Measurements from ENCODE around the gene INPP4B. TPM values are rescaled to one million over a fixed set of nuclear protein-coding genes. Genes with fewer than 3 reads are reported as not detected.

The INPP4B gene
- total RNA-seq, 2 donors from 2014 or later = 10.0 to 14.1 TPM

DNA sequence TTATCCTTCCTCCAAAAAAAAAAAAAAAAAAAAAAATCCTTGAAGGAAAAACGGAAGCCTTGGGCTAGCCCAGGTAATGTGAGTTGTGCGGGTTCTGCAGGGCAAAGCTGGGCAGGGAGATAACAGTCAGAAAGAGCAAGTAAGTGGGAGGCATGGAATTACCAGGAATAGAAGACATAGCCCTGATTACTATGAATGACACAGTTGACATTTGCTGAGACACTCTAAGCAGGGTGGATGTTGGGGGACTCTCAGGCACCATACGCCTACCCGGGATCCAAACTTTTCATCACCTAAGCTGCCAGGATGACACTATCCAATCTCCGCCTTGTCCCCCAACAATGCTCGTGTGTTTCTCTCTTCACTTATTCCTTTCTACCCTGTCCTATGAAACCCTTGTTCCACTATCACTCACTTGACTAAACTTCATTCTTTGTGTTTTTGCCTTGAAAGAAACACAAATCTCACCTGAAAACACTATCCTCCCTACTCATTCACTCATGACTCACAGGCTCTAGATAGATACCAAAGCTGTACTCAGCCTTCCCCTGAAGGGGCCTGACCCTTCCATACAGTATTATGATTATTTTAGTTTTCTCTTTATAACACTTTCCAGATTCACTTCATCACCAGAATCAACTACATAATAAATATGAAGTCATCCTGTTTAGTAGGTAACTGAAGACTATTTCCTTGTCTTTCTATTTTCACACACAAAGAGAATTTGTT lies 158.4 kb downstream of the INPP4B start:
- no peak for DNase-seq
- Histone ChIP-seq H3K9ac (ENCODE audit: low read depth in 2 of 2, low read length in 2 of 2) (no peak overlapping the region), H3K27me3 (no peaks in the 10 kb centered on the region), H3K36me3 (no peaks in the 10 kb centered on the region), H3K27ac (no peak overlapping the region), H3K9me3 (no peaks in the 10 kb centered on the region), H3K4me3 (no peak overlapping the region), H3K4me1 (no peaks in the 10 kb centered on the region)
- intact Hi-C loops (cut with DNase I) = no loop called here
- TF ChIP-seq CTCF (IDR thresholded peaks at IDR 0.05) = no peak

GRCh38 chr4:142686081-142686480 lies 160.0 kb downstream of the INPP4B start:
- Histone ChIP-seq H3K4me3 (no peak overlapping the region), H3K4me1 (no peaks in the 10 kb centered on the region), H3K9me3 (no peaks in the 10 kb centered on the region), H3K9ac (ENCODE audit: low read depth in 2 of 2, low read length in 2 of 2) (no peak overlapping the region), H3K36me3 (no peaks in the 10 kb centered on the region), H3K27me3 (no peaks in the 10 kb centered on the region), H3K27ac (no peak overlapping the region)
- intact Hi-C loops (cut with DNase I) = no loop called here
- no peak for TF ChIP-seq CTCF (IDR thresholded peaks at IDR 0.05)
- DNase-seq = no peak

GRCh38 chr4:142683997-142684396 lies 162.1 kb downstream of the INPP4B start:
- Histone ChIP-seq H3K27me3 (no peaks in the 10 kb centered on the region), H3K4me1 (no peaks in the 10 kb centered on the region), H3K4me3 (no peak overlapping the region), H3K36me3 (no peaks in the 10 kb centered on the region), H3K9me3 (no peaks in the 10 kb centered on the region), H3K27ac (no peak overlapping the region), H3K9ac (ENCODE audit: low read depth in 2 of 2, low read length in 2 of 2) (no peak overlapping the region)
- no peak for TF ChIP-seq CTCF (IDR thresholded peaks at IDR 0.05)
- intact Hi-C loops (cut with DNase I) = no loop called here
- no peak for DNase-seq

- Histone ChIP-seq H3K4me1 (no peaks in the 10 kb centered on the region), H3K27ac (no peak overlapping the region), H3K27me3 (no peaks in the 10 kb centered on the region), H3K36me3 (no peaks in the 10 kb centered on the region), H3K9ac (ENCODE audit: low read depth in 2 of 2, low read length in 2 of 2) (no peak overlapping the region), H3K4me3 (no peak overlapping the region), H3K9me3 (no peaks in the 10 kb centered on the region)
- DNase-seq = no peak
- TF ChIP-seq CTCF (IDR thresholded peaks at IDR 0.05) = no peak
- intact Hi-C loops (cut with DNase I) = no loop called here
Observed at GRCh38 chr4:142683503-142683902, 162.6 kb downstream of the INPP4B start.

DNA sequence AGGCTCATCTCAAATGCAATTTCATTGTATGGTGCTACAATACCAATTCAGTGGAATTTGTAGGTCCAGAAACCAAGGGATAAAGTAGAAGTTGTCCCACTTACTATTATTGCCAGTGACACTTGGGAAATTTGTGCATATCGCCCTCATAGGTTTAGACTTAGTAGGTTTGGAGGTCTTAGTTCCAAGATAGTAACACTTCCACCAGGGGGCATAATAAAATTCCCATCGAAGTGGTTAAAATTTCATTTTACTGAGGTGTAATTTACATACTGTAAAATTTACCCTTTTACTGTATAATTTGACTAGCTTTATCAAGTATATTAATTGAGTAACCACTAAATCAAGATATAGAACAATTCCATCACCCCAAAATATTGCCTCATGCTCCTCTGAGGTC lies 174.6 kb downstream of the INPP4B start:
- intact Hi-C loops (cut with DNase I) = no loop called here
- H3K36me3 ChIP-seq = no peaks in the 10 kb centered on the region
- H3K9ac ChIP-seq (ENCODE audit: low read depth in 2 of 2, low read length in 2 of 2) = no peak overlapping the region
- H3K27me3 ChIP-seq = no peaks in the 10 kb centered on the region
- no peak for TF ChIP-seq CTCF (IDR thresholded peaks at IDR 0.05)
- no peak overlapping the region for H3K4me3 ChIP-seq
- no peaks in the 10 kb centered on the region for H3K4me1 ChIP-seq
- no peak for DNase-seq
- H3K27ac ChIP-seq = no peak overlapping the region
- H3K9me3 ChIP-seq = peaks cover 4% of the 10 kb centered on the region

Data from colonic mucosa (tissue), 4 donors.